WTC11 (cell line): Measurements from ENCODE around the gene STX3. TPM values are rescaled to one million over a fixed set of nuclear protein-coding genes. Genes with fewer than 3 reads are reported as not detected.

Experiments
- ATAC-seq: fragments of 200-7000 bp; cut with Tn5 transposase; 2 replicates; pipeline ENCODE4 v1.10.0; 2021; ENCODE audit warnings: mild to moderate bottlenecking, moderate library complexity
- CTCF ChIA-PET: fragments of 300-600 bp; sonication (Branson Sonifier 250); formaldehyde crosslinking; loops from one replicate; lab custom pipeline; 2021; ENCODE audit warnings: antibody characterized with exemption; lab: Charles Lee
- POLR2A ChIA-PET: fragments of 350-600 bp; sonication (Branson Sonifier 250); formaldehyde crosslinking; loops from one replicate; lab custom pipeline; 2021; ENCODE audit warnings: antibody characterized with exemption; lab: Charles Lee
- DNase-seq: peaks from one replicate; pipeline ENCODE4 v3.0.0; 2021; ENCODE audit warnings: low spot score
- H3K27ac Mint-ChIP-seq: 2 replicates; pipeline ENCODE4 v1.8.0; 2021; ENCODE audit warnings: mixed read lengths
- H3K27me3 Mint-ChIP-seq: 2 replicates; pipeline ENCODE4 v1.8.0; 2021; ENCODE audit warnings: low read depth, mild to moderate bottlenecking, moderate library complexity, mixed read lengths
- H3K36me3 Mint-ChIP-seq: 2 replicates; pipeline ENCODE4 v1.8.0; 2021; ENCODE audit warnings: mixed read lengths
- H3K4me1 Mint-ChIP-seq: 2 replicates; pipeline ENCODE4 v1.8.0; 2022; ENCODE audit warnings: mixed read lengths
- H3K4me3 Mint-ChIP-seq: 2 replicates; pipeline ENCODE4 v1.8.0; 2021; ENCODE audit warnings: mild to moderate bottlenecking, moderate library complexity, mixed read lengths
- H3K9me3 Mint-ChIP-seq: 2 replicates; pipeline ENCODE4 v1.8.0; 2021; ENCODE audit warnings: mixed read lengths
- ETV6 ChIP-seq: sonication (generic); formaldehyde crosslinking; IDR thresholded peaks from 2 replicates; pipeline ENCODE4 v1.8.1; 2022; ENCODE audit warnings: mild to moderate bottlenecking, missing genetic modification reagents
- FOXP1 ChIP-seq: sonication (generic); formaldehyde crosslinking; IDR thresholded peaks from 2 replicates; pipeline ENCODE4 v1.8.0; 2022; ENCODE audit warnings: missing genetic modification reagents, mild to moderate bottlenecking, moderate library complexity, borderline replicate concordance
- MXD4 ChIP-seq: fragments of 250-450 bp; sonication (Bioruptor Pico); IDR thresholded peaks from 2 replicates; pipeline ENCODE4 v1.8.0; 2021; ENCODE audit warnings: mild to moderate bottlenecking, moderate library complexity, borderline replicate concordance
- MYBL2 ChIP-seq: sonication (generic); formaldehyde crosslinking; IDR thresholded peaks from 2 replicates; pipeline ENCODE4 v1.8.1; 2023; ENCODE audit warnings: mild to moderate bottlenecking, moderate library complexity, missing genetic modification reagents
- NR2C2 ChIP-seq: sonication (generic); formaldehyde crosslinking; IDR thresholded peaks from 2 replicates; pipeline ENCODE4 v1.8.0; 2022; ENCODE audit warnings: mild to moderate bottlenecking, missing genetic modification reagents
- NR3C1 ChIP-seq: sonication (generic); formaldehyde crosslinking; conservative IDR thresholded peaks from 2 replicates; pipeline ENCODE4 v1.8.1; 2023; ENCODE audit warnings: low read depth, mild to moderate bottlenecking, missing genetic modification reagents
- TEAD1 ChIP-seq: sonication (generic); formaldehyde crosslinking; IDR thresholded peaks from 2 replicates; pipeline ENCODE4 v1.8.0; 2022; ENCODE audit warnings: mild to moderate bottlenecking, missing genetic modification reagents
- TP53 ChIP-seq: sonication (generic); formaldehyde crosslinking; IDR thresholded peaks from 2 replicates; pipeline ENCODE4 v1.8.1; 2023; ENCODE audit warnings: mild to moderate bottlenecking, missing genetic modification reagents
- total RNA-seq: library from RNA; stranded (reverse); gene quantifications from 3 replicates; pipeline ENCODE4 v1.2.3, GENCODE V29; 2021
- TF ChIP-seq, protein P1 (sequence below): sonication (generic); formaldehyde crosslinking; IDR thresholded peaks from 2 replicates; pipeline ENCODE4 v1.8.1; 2022; ENCODE audit warnings: low read depth, mild to moderate bottlenecking, moderate library complexity, missing genetic modification reagents, borderline replicate concordance
- TF ChIP-seq, protein P2 (sequence below): sonication (generic); formaldehyde crosslinking; IDR thresholded peaks from 2 replicates; pipeline ENCODE4 v1.8.1; 2023; ENCODE audit warnings: mild to moderate bottlenecking, moderate library complexity, missing genetic modification reagents
- TF ChIP-seq, protein P3 (sequence below): sonication (generic); formaldehyde crosslinking; IDR thresholded peaks from 2 replicates; pipeline ENCODE4 v1.8.0; 2023; ENCODE audit warnings: missing genetic modification reagents, mild to moderate bottlenecking, borderline replicate concordance
- TF ChIP-seq, protein P4 (sequence below): fragments of 250-450 bp; sonication (Bioruptor Pico); IDR thresholded peaks from 2 replicates; pipeline ENCODE4 v1.9.0; 2021; ENCODE audit warnings: mild to moderate bottlenecking
- TF ChIP-seq, protein P5 (sequence below): sonication (generic); formaldehyde crosslinking; IDR thresholded peaks from 2 replicates; pipeline ENCODE4 v1.8.1; 2022; ENCODE audit warnings: missing genetic modification reagents, borderline replicate concordance
- TF ChIP-seq, protein P6 (sequence below): sonication (generic); formaldehyde crosslinking; conservative IDR thresholded peaks from 2 replicates; pipeline ENCODE4 v1.8.1; 2022; ENCODE audit warnings: mild to moderate bottlenecking, missing genetic modification reagents

Gene STX3
- total RNA-seq, 1 experiment from 2014 or later: 52.7 TPM

DNA sequence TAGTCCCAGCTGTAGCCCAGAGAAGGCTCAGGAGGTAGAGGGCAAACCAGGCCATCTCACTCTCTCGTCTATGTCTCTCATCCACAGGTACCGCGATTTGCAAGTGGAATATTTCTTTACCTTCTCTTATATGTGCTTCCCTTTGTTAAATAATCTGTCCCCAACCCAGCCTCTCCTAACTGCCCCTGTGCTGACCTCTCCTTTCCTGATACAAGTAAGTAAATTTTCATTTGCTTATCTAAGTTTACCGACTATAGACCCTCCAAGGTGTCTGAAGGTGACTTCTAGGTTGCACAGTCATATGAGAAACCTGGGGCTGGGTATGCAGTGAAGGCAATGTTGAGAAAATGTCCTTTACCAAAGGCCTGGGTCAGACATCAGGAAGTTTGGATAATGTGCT, 90.2 kb downstream of the STX3 start, which contains the start of gene CBLIF:
CBLIF (minus strand) TSS at position 101 of the 400 bp plus-strand sequence; CDS start at position 55, 46 bp downstream.
- H3K4me3 Mint-ChIP-seq: no peak within 1 kb of the TSS
- CTCF ChIA-PET: no interaction called here
- no peak for ATAC-seq

More for the DNA sequence above, 90.2 kb downstream of the STX3 start, which contains the start of gene CBLIF:
- Mint-ChIP-seq H3K36me3 (no peaks in the 10 kb centered on the region), H3K4me1 (peaks cover 6% of the 10 kb centered on the region), H3K9me3 (peaks cover 3% of the 10 kb centered on the region; the same call in 1 of the 2 replicates), H3K27me3 (no peaks in the 10 kb centered on the region)
- DNase-seq: no peak
- TF ChIP-seq ETV6 (CRISPR knock-in tag) (no peak), MYBL2 (CRISPR knock-in tag) (no peak), TP53 (CRISPR knock-in tag) (no peak), NR3C1 (CRISPR knock-in tag) (no peak), FOXP1 (no peak), MXD4 (CRISPR knock-in tag) (no peak), TEAD1 (CRISPR knock-in tag) (no peak), NR2C2 (CRISPR knock-in tag) (no peak)
- TF ChIP-seq, protein P1, sequence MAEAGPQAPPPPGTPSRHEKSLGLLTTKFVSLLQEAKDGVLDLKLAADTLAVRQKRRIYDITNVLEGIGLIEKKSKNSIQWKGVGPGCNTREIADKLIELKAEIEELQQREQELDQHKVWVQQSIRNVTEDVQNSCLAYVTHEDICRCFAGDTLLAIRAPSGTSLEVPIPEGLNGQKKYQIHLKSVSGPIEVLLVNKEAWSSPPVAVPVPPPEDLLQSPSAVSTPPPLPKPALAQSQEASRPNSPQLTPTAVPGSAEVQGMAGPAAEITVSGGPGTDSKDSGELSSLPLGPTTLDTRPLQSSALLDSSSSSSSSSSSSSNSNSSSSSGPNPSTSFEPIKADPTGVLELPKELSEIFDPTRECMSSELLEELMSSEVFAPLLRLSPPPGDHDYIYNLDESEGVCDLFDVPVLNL: no peak
- TF ChIP-seq, protein P2, sequence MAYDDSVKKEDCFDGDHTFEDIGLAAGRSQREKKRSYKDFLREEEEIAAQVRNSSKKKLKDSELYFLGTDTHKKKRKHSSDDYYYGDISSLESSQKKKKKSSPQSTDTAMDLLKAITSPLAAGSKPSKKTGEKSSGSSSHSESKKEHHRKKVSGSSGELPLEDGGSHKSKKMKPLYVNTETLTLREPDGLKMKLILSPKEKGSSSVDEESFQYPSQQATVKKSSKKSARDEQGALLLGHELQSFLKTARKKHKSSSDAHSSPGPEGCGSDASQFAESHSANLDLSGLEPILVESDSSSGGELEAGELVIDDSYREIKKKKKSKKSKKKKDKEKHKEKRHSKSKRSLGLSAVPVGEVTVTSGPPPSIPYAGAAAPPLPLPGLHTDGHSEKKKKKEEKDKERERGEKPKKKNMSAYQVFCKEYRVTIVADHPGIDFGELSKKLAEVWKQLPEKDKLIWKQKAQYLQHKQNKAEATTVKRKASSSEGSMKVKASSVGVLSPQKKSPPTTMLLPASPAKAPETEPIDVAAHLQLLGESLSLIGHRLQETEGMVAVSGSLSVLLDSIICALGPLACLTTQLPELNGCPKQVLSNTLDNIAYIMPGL (CRISPR knock-in tag): no peak
- TF ChIP-seq, protein P3, sequence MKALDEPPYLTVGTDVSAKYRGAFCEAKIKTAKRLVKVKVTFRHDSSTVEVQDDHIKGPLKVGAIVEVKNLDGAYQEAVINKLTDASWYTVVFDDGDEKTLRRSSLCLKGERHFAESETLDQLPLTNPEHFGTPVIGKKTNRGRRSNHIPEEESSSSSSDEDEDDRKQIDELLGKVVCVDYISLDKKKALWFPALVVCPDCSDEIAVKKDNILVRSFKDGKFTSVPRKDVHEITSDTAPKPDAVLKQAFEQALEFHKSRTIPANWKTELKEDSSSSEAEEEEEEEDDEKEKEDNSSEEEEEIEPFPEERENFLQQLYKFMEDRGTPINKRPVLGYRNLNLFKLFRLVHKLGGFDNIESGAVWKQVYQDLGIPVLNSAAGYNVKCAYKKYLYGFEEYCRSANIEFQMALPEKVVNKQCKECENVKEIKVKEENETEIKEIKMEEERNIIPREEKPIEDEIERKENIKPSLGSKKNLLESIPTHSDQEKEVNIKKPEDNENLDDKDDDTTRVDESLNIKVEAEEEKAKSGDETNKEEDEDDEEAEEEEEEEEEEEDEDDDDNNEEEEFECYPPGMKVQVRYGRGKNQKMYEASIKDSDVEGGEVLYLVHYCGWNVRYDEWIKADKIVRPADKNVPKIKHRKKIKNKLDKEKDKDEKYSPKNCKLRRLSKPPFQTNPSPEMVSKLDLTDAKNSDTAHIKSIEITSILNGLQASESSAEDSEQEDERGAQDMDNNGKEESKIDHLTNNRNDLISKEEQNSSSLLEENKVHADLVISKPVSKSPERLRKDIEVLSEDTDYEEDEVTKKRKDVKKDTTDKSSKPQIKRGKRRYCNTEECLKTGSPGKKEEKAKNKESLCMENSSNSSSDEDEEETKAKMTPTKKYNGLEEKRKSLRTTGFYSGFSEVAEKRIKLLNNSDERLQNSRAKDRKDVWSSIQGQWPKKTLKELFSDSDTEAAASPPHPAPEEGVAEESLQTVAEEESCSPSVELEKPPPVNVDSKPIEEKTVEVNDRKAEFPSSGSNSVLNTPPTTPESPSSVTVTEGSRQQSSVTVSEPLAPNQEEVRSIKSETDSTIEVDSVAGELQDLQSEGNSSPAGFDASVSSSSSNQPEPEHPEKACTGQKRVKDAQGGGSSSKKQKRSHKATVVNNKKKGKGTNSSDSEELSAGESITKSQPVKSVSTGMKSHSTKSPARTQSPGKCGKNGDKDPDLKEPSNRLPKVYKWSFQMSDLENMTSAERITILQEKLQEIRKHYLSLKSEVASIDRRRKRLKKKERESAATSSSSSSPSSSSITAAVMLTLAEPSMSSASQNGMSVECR (CRISPR knock-in tag): no peak
- TF ChIP-seq, protein P4, sequence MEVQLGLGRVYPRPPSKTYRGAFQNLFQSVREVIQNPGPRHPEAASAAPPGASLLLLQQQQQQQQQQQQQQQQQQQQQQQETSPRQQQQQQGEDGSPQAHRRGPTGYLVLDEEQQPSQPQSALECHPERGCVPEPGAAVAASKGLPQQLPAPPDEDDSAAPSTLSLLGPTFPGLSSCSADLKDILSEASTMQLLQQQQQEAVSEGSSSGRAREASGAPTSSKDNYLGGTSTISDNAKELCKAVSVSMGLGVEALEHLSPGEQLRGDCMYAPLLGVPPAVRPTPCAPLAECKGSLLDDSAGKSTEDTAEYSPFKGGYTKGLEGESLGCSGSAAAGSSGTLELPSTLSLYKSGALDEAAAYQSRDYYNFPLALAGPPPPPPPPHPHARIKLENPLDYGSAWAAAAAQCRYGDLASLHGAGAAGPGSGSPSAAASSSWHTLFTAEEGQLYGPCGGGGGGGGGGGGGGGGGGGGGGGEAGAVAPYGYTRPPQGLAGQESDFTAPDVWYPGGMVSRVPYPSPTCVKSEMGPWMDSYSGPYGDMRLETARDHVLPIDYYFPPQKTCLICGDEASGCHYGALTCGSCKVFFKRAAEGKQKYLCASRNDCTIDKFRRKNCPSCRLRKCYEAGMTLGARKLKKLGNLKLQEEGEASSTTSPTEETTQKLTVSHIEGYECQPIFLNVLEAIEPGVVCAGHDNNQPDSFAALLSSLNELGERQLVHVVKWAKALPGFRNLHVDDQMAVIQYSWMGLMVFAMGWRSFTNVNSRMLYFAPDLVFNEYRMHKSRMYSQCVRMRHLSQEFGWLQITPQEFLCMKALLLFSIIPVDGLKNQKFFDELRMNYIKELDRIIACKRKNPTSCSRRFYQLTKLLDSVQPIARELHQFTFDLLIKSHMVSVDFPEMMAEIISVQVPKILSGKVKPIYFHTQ (CRISPR knock-in tag): no peak
- TF ChIP-seq, protein P5, sequence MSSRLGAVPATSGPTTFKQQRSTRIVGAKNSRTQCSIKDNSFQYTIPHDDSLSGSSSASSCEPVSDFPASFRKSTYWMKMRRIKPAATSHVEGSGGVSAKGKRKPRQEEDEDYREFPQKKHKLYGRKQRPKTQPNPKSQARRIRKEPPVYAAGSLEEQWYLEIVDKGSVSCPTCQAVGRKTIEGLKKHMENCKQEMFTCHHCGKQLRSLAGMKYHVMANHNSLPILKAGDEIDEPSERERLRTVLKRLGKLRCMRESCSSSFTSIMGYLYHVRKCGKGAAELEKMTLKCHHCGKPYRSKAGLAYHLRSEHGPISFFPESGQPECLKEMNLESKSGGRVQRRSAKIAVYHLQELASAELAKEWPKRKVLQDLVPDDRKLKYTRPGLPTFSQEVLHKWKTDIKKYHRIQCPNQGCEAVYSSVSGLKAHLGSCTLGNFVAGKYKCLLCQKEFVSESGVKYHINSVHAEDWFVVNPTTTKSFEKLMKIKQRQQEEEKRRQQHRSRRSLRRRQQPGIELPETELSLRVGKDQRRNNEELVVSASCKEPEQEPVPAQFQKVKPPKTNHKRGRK (CRISPR knock-in tag): no peak
- TF ChIP-seq, protein P6, sequence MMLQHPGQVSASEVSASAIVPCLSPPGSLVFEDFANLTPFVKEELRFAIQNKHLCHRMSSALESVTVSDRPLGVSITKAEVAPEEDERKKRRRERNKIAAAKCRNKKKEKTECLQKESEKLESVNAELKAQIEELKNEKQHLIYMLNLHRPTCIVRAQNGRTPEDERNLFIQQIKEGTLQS: no peak
- TF ChIP-seq, all 79 proteins: peak for 0
- H3K27ac Mint-ChIP-seq: no peak within 1 kb of the TSS
- POLR2A ChIA-PET: no interaction called here
